RCC 7860 (cell line): ENCODE measurements around the gene EXOSC3.
"Not testable (repeated sequence)": the region's sequence is repeated elsewhere in the genome, so short reads cannot be mapped to it uniquely, and the experiment has no call there.

Experiments
- DNase-seq: peaks from one replicate; pipeline ENCODE4 v3.0.0-alpha.2; 2015; ENCODE audit warnings: low spot score
- FAIRE-seq: peaks from 2 replicates; lab custom pipeline; 2012; peaks lifted over from hg19 to GRCh38; lab: Jason Lieb, UNC

The EXOSC3 gene

DNA sequence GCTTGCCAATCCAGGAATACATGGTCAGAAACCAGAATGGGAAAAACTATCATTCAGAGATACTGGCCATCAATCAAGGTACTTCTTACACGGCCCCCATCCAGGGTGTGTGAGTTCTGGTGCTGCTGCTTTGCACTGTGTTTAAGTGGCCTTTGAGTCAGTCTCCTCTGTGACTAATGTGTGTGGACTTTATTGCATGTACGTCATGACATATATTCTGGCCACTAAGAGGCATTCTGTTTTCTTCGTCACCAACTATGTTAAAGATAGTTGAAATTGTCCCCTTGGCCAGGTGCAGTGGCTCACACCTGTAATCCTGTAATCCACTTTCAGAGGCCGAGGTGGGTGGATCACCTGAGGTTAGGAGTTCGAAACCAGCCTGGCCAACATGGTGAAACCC is 8.5 kb downstream of the EXOSC3 start:
- no peak for DNase-seq
- no peak for FAIRE-seq

GRCh38 chr9:37775216-37775919 is 9.5 kb downstream of the EXOSC3 start:
- FAIRE-seq (no peak), DNase-seq (no peak)

GRCh38 chr9:37769995-37770394 is 14.9 kb downstream of the EXOSC3 start:
- FAIRE-seq = no peak
- no peak for DNase-seq

DNA sequence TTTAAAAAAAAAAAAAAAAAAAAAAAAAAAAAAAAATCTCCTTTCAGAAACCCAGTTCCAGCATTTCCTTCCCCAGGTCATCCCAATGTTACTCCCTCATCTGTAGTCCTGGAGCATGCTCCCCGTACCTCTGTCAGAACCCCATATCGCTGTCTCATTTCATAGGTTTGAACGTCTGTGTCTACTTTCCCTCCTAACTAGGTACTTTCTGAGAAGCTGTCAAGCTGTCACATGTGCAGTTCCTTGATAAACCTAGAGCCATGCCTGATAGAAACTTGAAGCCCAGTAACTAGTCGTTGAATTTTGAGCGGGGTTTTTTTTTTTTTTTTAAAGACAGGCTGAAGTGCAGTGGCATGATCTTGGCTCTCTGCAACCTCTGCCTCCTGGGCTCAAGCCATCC is 15.6 kb downstream of the EXOSC3 start:
- no peak for FAIRE-seq

GRCh38 chr9:37765263-37765662 is 19.6 kb downstream of the EXOSC3 start:
- DNase-seq, FAIRE-seq: not testable (repeated sequence)

More for the DNA sequence above, 15.6 kb downstream of the EXOSC3 start:
- DNase-seq = no peak

GRCh38 chr9:37761511-37761910 is 23.4 kb downstream of the EXOSC3 start:
- FAIRE-seq (no peak), DNase-seq (no peak)

GRCh38 chr9:37760416-37761161 is 24.3 kb downstream of the EXOSC3 start:
- FAIRE-seq (peak; percentile 53), DNase-seq (peak; percentile 39)

DNA sequence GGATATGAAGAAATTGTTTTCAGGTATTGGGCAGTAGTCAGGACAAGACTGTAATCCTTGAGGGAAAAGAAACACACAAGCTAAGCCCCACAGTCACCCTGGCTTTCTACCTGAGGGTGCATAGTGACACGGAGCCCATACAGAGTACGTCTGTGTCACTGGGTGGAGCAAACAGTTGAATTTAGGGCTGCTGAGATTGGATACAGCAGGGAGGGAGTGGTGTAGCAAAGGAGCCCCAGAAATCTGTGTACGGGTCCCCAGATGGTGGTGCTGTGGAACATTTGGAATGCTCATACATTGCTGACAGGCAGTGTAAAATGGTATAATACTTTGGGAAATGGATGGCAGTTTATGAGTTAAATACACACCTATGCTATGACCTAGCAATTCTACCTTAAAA is 26.1 kb downstream of the EXOSC3 start:
- FAIRE-seq = no peak

DNA sequence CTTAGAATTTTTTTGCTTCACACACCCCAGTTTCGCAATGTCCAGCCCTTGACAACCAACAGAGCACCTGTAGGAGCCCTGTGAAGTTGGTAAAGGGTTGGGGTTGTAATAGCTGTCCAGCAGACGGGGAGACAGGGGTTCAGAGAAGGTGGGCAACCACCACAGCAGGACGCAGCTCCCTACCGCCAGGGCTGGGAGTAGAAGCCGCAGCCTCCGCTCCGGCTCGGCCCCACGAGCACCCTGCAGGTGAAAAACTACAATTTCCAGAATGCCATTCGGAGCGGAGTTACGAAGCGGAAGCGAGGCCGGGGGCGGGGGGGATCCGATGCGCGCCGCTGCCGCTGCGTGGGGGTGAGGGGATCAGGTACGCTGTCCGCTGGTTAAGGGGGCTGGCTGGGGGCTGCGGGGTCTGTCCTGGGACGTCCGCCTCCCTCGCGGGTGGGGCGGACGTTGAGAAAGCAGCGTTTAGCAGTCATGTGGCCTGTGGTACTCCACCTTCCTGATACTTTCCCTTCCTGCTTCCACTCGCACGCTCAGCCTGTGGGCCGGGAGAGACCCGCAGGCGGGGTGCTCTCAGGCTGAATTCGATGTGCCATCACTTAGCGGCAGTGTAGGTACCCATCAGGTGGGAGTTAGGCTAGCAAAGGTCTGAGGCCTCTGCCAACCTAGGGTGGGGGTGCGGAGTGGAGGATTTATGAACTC is 31.2 kb downstream of the EXOSC3 start, which contains the start of gene TRMT10B:
TSS of gene TRMT10B (plus strand) at position 317 of the 702 bp plus-strand sequence. CDS start 8,127 bp downstream, outside the sequence.
- no peak for FAIRE-seq
- DNase-seq = peak; percentile 28

More for the DNA sequence above, 26.1 kb downstream of the EXOSC3 start:
- DNase-seq = no peak

DNA sequence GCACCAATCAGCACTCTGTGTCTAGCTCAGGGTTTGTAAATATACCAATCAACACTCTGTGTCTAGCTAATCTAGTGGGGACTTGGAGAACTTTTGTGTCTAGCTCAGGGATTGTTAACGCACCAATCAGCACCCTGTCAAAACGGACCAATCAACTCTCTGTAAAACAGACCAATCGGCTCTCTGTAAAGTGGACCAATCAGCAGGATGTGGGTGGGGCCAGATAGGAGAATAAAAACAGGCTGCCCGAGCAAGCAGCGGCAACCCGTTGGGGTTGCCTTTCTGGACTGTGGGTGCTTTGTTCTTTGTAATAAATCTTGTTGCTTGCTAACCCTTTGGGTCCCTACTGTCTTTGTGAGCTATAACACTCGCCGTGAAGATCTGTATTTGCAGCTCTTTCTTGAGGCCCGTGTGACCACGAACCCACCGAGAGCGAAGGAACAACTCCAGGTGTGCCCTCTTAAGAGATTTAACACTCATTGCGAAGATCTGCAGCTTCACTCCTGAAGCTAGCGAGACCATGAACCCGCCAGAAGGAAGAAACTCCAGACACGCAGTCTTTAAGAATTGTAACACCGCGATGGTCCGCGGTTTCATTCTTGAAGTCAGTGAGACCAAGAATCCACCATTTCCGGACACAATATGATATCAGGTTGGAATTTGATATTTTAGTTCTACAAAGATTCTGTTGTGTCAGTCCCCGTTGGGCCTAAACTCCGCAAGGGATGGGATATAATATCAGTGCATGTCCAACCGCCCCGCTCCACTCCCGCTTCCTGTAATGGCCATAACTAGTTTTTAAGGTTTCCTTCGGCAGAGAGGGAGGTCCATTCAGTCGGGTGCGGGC is 32.0 kb downstream of the EXOSC3 start:
- FAIRE-seq (no peak), DNase-seq (no peak)

- FAIRE-seq, DNase-seq: not testable (repeated sequence)
Observed at GRCh38 chr9:37752112-37752511, 32.8 kb downstream of the EXOSC3 start.

DNA sequence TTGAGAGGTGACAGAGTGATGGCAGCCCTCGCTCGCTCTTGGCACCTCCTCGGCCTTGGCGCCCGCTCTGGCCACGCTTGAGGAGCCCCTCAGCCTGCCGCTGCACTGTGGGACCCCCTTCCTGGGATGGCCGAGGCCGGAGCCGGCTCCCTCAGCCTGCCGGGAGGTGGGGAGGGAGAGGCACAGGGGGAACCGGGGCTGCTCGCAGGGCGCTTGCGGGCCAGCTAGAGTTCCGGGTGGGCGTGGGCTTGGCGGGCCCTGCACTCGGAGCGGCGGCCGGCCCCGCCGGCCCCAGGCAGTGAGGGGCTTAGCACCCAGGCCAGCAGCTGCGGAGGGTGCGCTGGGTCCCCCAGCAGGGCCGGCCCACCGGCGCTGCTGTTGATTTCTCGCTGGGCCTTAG is 33.2 kb downstream of the EXOSC3 start:
- not testable (repeated sequence) for FAIRE-seq, DNase-seq

GRCh38 chr9:37751186-37751585 is 33.7 kb downstream of the EXOSC3 start:
- FAIRE-seq (no peak), DNase-seq (no peak)

DNA sequence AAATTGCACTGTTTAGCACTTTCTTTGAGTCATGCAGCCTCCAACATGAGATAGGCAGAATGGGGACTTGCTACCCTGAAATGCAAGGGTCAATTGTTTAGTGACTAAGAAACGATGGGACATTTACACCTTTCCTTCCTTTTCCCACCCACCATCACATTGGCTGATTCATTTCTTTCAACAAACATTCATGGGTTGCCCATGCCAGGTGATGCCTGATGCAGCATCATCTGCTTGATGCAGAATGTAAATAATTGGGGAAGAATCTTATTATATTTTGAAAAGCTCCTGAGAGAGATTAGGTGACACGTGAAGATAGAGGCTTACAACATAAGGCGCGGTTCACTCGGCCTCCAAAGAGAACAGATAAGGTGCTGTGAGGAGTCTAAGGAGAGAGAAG is 35.7 kb downstream of the EXOSC3 start:
- FAIRE-seq = no peak
- DNase-seq = no peak

DNA sequence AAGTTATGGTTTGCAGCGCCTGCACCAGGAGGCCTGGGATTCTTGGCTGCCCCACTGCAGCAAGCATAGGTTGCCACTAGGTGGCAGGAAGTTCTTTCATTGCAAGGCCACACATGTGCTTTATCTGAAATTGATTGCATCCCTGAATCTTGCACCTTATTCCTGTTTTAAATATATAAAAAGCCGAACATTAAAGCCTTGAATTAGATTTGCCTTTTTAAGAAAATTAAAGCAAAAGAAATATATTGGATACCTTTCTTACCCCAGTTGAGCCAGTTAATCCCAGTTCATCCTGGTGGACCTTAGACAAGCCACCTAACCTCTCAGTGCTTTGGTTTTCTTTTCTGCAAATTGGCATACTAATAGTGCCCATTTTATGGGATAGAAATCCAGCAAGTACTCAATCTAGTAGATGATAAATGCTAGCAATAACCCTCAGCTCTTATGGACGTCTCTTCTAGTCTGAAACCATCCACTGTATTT is 37.6 kb downstream of the EXOSC3 start:
- no peak for FAIRE-seq
- peak; percentile 39 for DNase-seq

DNA sequence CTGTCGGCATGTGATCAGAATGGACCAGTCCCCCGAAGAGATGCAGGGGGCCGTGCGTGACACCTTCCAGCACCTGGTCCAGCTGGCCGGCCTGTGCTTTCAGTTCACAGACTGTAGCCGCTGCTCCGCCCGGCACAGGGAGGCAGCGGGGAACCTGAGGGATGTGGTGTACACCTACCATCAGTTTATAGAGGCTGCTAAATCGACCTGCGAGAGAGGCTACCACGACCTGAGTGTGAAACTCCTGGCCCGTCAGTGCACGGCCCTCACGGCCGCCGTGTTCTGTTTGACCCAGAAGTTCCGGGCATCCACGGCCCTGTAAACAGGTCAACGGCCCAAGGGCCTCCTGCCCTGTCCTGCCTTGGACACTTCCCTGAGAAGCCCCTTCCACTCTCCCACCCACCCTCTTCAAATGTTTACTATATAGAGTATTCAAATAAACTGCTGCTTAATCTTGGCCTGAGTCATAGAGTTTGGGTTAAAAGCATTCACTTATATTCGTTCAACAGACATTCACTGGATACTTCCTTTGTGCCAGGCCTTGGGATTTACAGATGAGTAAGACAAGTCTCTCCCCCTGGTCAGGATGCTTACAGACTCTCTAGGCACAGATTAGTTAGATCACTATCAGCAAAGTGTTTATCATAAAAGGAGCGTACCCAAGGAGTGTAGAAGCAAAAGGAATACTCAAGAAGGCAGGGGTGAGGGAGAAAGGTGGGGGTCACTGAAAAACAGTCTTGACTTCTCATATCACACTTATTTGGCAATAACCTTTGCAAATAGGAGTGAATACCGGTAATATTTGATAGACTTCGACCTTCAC is 38.2 kb downstream of the EXOSC3 start:
- FAIRE-seq = no peak
- DNase-seq = no peak

- FAIRE-seq = no peak
- DNase-seq = no peak
Observed at GRCh38 chr9:37745970-37746369, 38.9 kb downstream of the EXOSC3 start.

DNA sequence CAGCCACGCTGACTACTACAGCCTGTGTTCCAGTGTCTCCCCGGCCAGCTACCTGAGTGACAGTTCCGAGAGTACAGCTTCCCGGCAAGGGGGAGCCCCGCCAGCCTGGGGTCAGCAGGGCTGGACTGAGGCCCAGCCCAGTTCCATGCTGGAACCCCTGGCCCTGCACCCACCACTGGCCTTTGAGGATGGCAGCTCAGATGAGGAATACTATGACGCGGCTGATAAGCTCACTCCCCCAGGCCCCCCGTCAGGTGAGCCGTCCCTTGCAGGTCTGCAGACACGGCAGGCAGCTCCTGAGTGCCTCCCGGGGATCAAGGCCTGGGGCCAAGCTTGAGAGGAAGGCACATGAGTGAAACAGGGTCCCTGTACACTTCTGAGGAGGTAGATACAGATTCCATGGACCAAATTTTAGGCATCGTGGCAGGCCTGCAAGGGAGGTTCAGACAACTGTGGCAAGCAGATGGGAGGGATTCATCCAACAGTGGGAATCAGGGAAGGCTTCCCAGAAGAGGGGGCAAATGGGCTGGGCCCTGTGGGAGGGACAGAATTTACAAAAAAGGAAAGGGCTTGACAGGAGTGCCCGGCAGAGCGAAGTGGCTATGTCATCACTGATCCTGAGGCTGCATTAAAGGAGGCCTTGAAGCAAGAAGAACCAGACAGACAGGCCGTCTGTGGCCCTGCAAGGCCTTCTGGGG is 44.1 kb downstream of the EXOSC3 start:
- no peak for FAIRE-seq
- no peak for DNase-seq

DNA sequence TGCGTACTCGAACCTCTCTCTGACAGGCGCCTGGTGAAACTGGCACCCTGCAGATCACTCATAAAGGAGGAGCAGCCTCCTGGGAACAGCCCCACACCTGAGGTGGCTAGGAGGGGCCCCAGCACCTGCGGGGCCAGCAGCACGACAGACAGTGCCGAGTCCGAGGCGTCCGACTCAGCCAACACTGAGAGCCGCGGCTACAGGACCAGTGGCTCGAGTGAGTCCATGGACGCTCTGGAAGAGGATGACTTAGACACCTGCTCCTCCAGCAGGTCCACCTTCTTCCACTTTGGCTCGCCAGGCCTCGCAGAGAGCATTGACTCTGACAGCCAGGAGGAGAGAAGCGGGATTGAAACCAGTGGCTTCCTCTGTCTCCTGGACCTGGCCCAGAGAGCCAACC is 44.7 kb downstream of the EXOSC3 start:
- no peak for FAIRE-seq
- DNase-seq = no peak
